ENCODE measurements around the gene VCP.

GRCh38 chr9:35105571-35106342 is 33.3 kb upstream of the VCP start:
- no peak for TF ChIP-seq CTCF (IDR thresholded peaks at IDR 0.05)
- TF ChIP-seq POLR2AphosphoS5 (IDR thresholded peaks at IDR 0.05) = no peak
- no peak for TF ChIP-seq POLR2A (IDR thresholded peaks at IDR 0.05)
